Endothelial cell of umbilical vein (primary cell): ENCODE data around the gene CHAC2. TPM values are rescaled to one million over a fixed set of nuclear protein-coding genes. Genes with fewer than 3 reads are reported as not detected.
"Not testable (repeated sequence)": the region's sequence is repeated elsewhere in the genome, so short reads cannot be mapped to it uniquely, and the experiment has no call there.

ENCODE experiments used
- Bru-seq: library from RNA; stranded (reverse); fragments of 400-500 nt; gene quantifications from one replicate; lab custom pipeline; 2021; lab: Mats Ljungman, UMichigan
- BruChase-seq, 2 experiments: library from RNA; stranded (reverse); fragments of 400-500 nt; gene quantifications; one replicate each; lab custom pipeline; 2021; lab: Mats Ljungman, UMichigan
- BruUV-seq: library from RNA; stranded (reverse); fragments of 400-500 nt; replicated peaks from 2 replicates; lab custom pipeline; 2021; lab: Mats Ljungman, UMichigan
- CTCF ChIA-PET: fragments of 300-600, 350-600 bp; sonication (Branson Sonifier 250); formaldehyde crosslinking; loops from one replicate; lab custom pipeline; 2021; ENCODE audit warnings: antibody characterized with exemption, inconsistent platforms; lab: Charles Lee
- POLR2A ChIA-PET: fragments of 300-600, 350-600 bp; sonication (Branson Sonifier 250); formaldehyde crosslinking; loops from one replicate; lab custom pipeline; 2021; ENCODE audit warnings: antibody characterized with exemption, inconsistent platforms; lab: Charles Lee
- DNase-seq: peaks from one replicate; pipeline ENCODE4 v3.0.0-alpha.2; 2011; ENCODE audit warnings: low read depth, low spot score
- FAIRE-seq: peaks from 2 replicates; lab custom pipeline; 2011; peaks lifted over from hg19 to GRCh38; lab: Jason Lieb, UNC
- H2AFZ ChIP-seq: 2 replicates; pipeline ENCODE4 v1.6.0; 2012; ENCODE audit warnings: low read depth, low read length, control low read depth, inconsistent platforms
- H3K27ac ChIP-seq: 2 replicates; pipeline ENCODE4 v1.5.1; 2011; ENCODE audit warnings: low read depth, mild to moderate bottlenecking, control low read depth, low read length, moderate library complexity; ENCODE audit not compliant: insufficient read depth
- H3K27me3 ChIP-seq, 2 experiments: 2 replicates each; pipeline versions ENCODE4 v1.6.0 to v1.6.1; 2011; ENCODE audit warnings: low read length in 2 of 2, mixed read lengths in 1 of 2; ENCODE audit not compliant: control insufficient read depth in 2 of 2, insufficient read depth in 2 of 2
- H3K36me3 ChIP-seq, 2 experiments: 2 replicates in 1 of 2; 3 replicates in 1 of 2; pipeline ENCODE4 v1.5.1; 2011; ENCODE audit warnings: low read length in 2 of 2, mild to moderate bottlenecking in 1 of 2, moderate library complexity in 1 of 2; ENCODE audit not compliant: control insufficient read depth in 2 of 2, insufficient read depth in 2 of 2; ENCODE audit errors: extremely low read depth in 1 of 2
- H3K4me1 ChIP-seq: 3 replicates; pipeline ENCODE4 v1.5.1; 2011; ENCODE audit warnings: mild to moderate bottlenecking, low read length; ENCODE audit not compliant: control insufficient read depth, insufficient read depth; ENCODE audit errors: extremely low read depth
- H3K4me2 ChIP-seq: 2 replicates; pipeline ENCODE4 v1.6.1; 2011; ENCODE audit warnings: low read length, control low read depth, mixed read lengths; ENCODE audit not compliant: insufficient read depth
- H3K4me3 ChIP-seq, 3 experiments: fragments of 200-600 bp in 1 of 3; sonication (generic), shearing (Covaris generic) in 1 of 3; replicated peaks in 1 of 3; 2 replicates each; pipeline ENCODE4 v1.5.1; 2011 to 2016; ENCODE audit warnings: control low read depth in 3 of 3, low read length in 3 of 3, mild to moderate bottlenecking in 2 of 3, inconsistent platforms in 1 of 3, low read depth in 1 of 3, moderate library complexity in 1 of 3; ENCODE audit not compliant: insufficient read depth in 1 of 3
- H3K79me2 ChIP-seq: 2 replicates; pipeline ENCODE4 v1.6.0; 2012; ENCODE audit warnings: low read length, inconsistent platforms; ENCODE audit not compliant: control insufficient read depth, insufficient read depth
- H3K9ac ChIP-seq: replicated peaks from 2 replicates; pipeline ENCODE3; 2011; ENCODE audit warnings: low read length, control low read depth; ENCODE audit not compliant: insufficient read depth; ENCODE audit errors: extremely low read depth
- H3K9me1 ChIP-seq: replicated peaks from 3 replicates; pipeline ENCODE4 v1.6.0; 2011; ENCODE audit warnings: mild to moderate bottlenecking, low read length; ENCODE audit not compliant: control insufficient read depth, insufficient read depth; ENCODE audit errors: extremely low read depth
- H3K9me3 ChIP-seq: replicated peaks from 2 replicates; pipeline ENCODE4 v1.5.1; 2012; ENCODE audit warnings: low read length, inconsistent platforms; ENCODE audit not compliant: control insufficient read depth, insufficient read depth
- H4K20me1 ChIP-seq: replicated peaks from 2 replicates; pipeline ENCODE3; 2011; ENCODE audit warnings: mild to moderate bottlenecking, low read length; ENCODE audit not compliant: control insufficient read depth, insufficient read depth; ENCODE audit errors: extremely low read depth
- GATA2 ChIP-seq: IDR thresholded peaks from 2 replicates; pipeline ENCODE4 v1.7.0; 2011; ENCODE audit warnings: low read depth, mild to moderate bottlenecking, moderate library complexity, mixed read lengths, low read length; ENCODE audit not compliant: insufficient read length, insufficient read depth
- POLR2A ChIP-seq: IDR thresholded peaks from 2 replicates; pipeline ENCODE4 v1.6.1; 2012; ENCODE audit warnings: low read depth, mild to moderate bottlenecking, control low read depth, low read length
- POLR2AphosphoS5 ChIP-seq: IDR thresholded peaks from 2 replicates; pipeline ENCODE4 v1.6.1; 2012; ENCODE audit warnings: low read depth, mild to moderate bottlenecking, control low read depth, low read length, moderate library complexity; ENCODE audit not compliant: insufficient read depth
- dilution Hi-C: fragments of 300-500 bp; cut with MboI; formaldehyde crosslinking; loops from one replicate; pipeline ENCODE4 v1.15.0; 2019; ENCODE audit warnings: low sequenced_read_pairs; ENCODE audit not compliant: extremely low pct_ligation_motif_present
- intact Hi-C: fragments of 100-400 bp; cut with micrococcal nuclease; formaldehyde crosslinking; loops from one replicate; pipeline ENCODE4 v1.10.0; 2022
- long read RNA-seq: library from polyadenylated mRNA; stranded (forward); transcript quantifications from one replicate; pipeline ENCODE4 v2.0.0, GENCODE V29; 2021
- polyA minus RNA-seq, 3 experiments: library from RNA; depleted of rRNA, polyadenylated mRNA; stranded (reverse); fragments of >200 nt; gene quantifications; 1 replicate in 1 of 3; 2 replicates in 2 of 3; pipeline ENCODE4 v1.2.3, GENCODE V29; 2011
- polyA plus RNA-seq, 4 experiments: library from polyadenylated mRNA; depleted of rRNA in 3 of 4; stranded (reverse) in 3 of 4; unstranded in 1 of 4; fragments of >200 nt; gene quantifications; 2 replicates each; pipeline versions ENCODE4 v1.2.1 to v1.2.3, GENCODE V29; 2011 to 2012; ENCODE audit warnings: missing spikeins in 1 of 4
- total RNA-seq: library from RNA; stranded (reverse); gene quantifications from 2 replicates; pipeline ENCODE4 v1.2.3, GENCODE V29; 2021
- TF ChIP-seq, protein P1 (sequence below), 2 donors: IDR thresholded peaks; 1 replicate in 1 of 2; 2 replicates in 1 of 2; pipeline ENCODE4 v1.5.1; 2011; ENCODE audit warnings: low read length in 2 of 2, mild to moderate bottlenecking in 2 of 2, moderate library complexity in 2 of 2, control low read depth in 1 of 2, inconsistent platforms in 1 of 2, low read depth in 1 of 2; ENCODE audit not compliant: insufficient read depth in 1 of 2; ENCODE audit errors: extremely low read depth in 1 of 2

CHAC2 gene
- total RNA-seq (8.1 and 8.3 TPM in 2 replicates), polyA plus RNA-seq (2.1 and 3.4 TPM in 2 replicates), polyA minus RNA-seq (1.3 and 1.4 TPM in 2 replicates), Bru-seq, nascent RNA (percentile 59 among the genes with signal in this experiment), BruChase-seq, experiment 1, labeled RNA remaining after a 6-hour chase (percentile 61 among the genes with signal in this experiment), BruChase-seq, experiment 2, labeled RNA remaining after a 2-hour chase (percentile 57 among the genes with signal in this experiment)
- 6.2 and 7.5 TPM in 2 replicates for polyA plus RNA-seq (2011; cell fraction: cytosol; rRNA removed)
- polyA plus RNA-seq (2011; cell fraction: nucleus; rRNA removed) = 1.8 and 2.9 TPM in 2 replicates
- 3.7 and 10.1 TPM in 2 replicates for polyA plus RNA-seq (2012)
- polyA minus RNA-seq (2011; cell fraction: cytosol; rRNA and poly(A)+ RNA removed) = 7.7 TPM
- polyA minus RNA-seq (2011; cell fraction: nucleus; rRNA and poly(A)+ RNA removed) = 0.67 and 0.96 TPM in 2 replicates
- long read RNA-seq, transcript CHAC2-201 (3 exons, 1,321 nt) = major isoform, 28 of 51 reads
- long read RNA-seq, partial matches to known transcripts = 0 of 51 reads
- long read RNA-seq, other reads (novel, unspliced or antisense) = 23 of 51 reads

DNA sequence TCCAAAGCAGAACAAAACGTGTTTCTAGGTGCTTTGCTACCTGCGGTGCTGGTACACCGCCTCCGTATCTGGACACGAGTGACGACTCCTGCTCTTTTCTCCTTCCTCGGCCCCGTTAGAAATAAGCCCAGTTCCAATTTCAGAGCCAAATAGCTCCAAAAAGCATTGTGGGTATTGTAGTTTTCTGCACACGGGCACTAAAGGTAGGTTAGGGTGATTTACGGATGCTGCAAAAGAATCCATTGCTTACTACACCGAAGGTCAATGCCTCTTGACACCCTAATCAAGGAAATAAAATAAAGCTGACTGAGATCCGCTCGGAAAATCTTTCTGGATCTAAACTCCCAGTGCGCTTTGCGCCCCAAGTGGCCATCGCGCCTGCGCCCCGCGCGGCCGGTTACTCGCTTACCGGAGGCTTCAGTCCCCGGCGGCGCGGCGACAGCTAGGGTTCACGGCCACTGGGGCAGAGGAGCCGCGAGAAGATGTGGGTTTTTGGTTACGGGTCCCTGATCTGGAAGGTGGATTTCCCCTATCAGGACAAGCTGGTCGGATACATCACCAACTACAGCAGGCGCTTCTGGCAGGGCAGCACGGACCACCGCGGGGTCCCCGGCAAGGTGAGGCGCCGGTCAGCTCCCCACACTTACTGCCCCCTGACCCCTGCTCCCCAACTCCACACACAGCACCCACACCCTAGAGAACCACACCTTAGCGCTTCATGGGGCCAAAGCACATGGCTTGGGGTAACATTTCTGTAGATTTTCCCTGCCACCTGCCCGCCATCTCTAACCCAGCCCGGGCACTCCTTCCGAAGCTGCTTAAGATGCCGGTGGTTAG lies at the start of gene CHAC2:
Gene CHAC2, plus strand, starts transcription at position 400 of the 837 bp plus-strand sequence. Its CDS starts 83 bp downstream, at position 483.
- POLR2A ChIA-PET = interaction anchor here (2.2 kb wide), 1 partner anchor 19 kb away, joined by 8 read pairs; the partner anchor contains the start of genes ASB3 and ERLEC1

GRCh38 chr2:53720944-53721343 lies 46.7 kb upstream of the CHAC2 start:
- H3K4me3 ChIP-seq, H3K36me3 ChIP-seq, H3K27ac ChIP-seq, CTCF ChIA-PET, POLR2A ChIA-PET, H3K9ac ChIP-seq, H3K79me2 ChIP-seq, H3K4me1 ChIP-seq, H3K27me3 ChIP-seq, H4K20me1 ChIP-seq, H2AFZ ChIP-seq, FAIRE-seq, BruUV-seq, dilution Hi-C loops, DNase-seq, H3K9me1 ChIP-seq, intact Hi-C loops, H3K4me2 ChIP-seq, H3K9me3 ChIP-seq: not testable (repeated sequence)

More for the DNA sequence above, at the start of gene CHAC2:
- peak within 1 kb of the TSS; percentile 97 for H2AFZ ChIP-seq
- no peaks in the 10 kb centered on the region for H4K20me1 ChIP-seq
- peak within 1 kb of the TSS; percentile 63 to 85 (median 78) for H3K4me3 ChIP-seq
- H3K4me1 ChIP-seq = peaks cover 12% of the 10 kb centered on the region
- H3K27me3 ChIP-seq = no peaks in the 10 kb centered on the region
- intact Hi-C loops (loop anchor here (1.0 kb wide), 1 partner anchor 19 kb away; the partner anchor contains the start of gene ASB3), dilution Hi-C loops (no loop called here)
- H3K4me2 ChIP-seq = peak within 1 kb of the TSS; percentile 81
- H3K9me3 ChIP-seq = no peaks in the 10 kb centered on the region
- peak; percentile 79 for FAIRE-seq
- H3K79me2 ChIP-seq = peaks cover 28% of the 10 kb centered on the region
- peak within 1 kb of the TSS; percentile 91 for H3K9ac ChIP-seq
- CTCF ChIA-PET = interaction anchor here (1.0 to 2.7 kb wide), 11 partner anchors 9 to 937 kb away, joined by 3 to 13 read pairs (median 4); partner anchors contain the start of genes ASB3 and ERLEC1
- TF ChIP-seq POLR2A = peak; percentile 89
- TF ChIP-seq, protein P1, sequence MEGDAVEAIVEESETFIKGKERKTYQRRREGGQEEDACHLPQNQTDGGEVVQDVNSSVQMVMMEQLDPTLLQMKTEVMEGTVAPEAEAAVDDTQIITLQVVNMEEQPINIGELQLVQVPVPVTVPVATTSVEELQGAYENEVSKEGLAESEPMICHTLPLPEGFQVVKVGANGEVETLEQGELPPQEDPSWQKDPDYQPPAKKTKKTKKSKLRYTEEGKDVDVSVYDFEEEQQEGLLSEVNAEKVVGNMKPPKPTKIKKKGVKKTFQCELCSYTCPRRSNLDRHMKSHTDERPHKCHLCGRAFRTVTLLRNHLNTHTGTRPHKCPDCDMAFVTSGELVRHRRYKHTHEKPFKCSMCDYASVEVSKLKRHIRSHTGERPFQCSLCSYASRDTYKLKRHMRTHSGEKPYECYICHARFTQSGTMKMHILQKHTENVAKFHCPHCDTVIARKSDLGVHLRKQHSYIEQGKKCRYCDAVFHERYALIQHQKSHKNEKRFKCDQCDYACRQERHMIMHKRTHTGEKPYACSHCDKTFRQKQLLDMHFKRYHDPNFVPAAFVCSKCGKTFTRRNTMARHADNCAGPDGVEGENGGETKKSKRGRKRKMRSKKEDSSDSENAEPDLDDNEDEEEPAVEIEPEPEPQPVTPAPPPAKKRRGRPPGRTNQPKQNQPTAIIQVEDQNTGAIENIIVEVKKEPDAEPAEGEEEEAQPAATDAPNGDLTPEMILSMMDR (IDR thresholded peaks at IDR 0.05; ENCODE audit: extremely low read depth in 1 of 2, insufficient read depth in 1 of 2, low read depth in 1 of 2, low read length in 2 of 2) = peak in 1 of 2 donors; percentile 51
- peak; percentile 72 for TF ChIP-seq POLR2AphosphoS5
- TF ChIP-seq GATA2 = no peak
- peaks cover 0 to 3% of the 10 kb centered on the region in 2 experiments for H3K36me3 ChIP-seq
- peak within 1 kb of the TSS; percentile 65 for H3K27ac ChIP-seq
- no peaks in the 10 kb centered on the region for H3K9me1 ChIP-seq
- peak; percentile 91 for DNase-seq
- TSS peak; percentile 71 for BruUV-seq
